GM19023 (cell line): ENCODE results near the gene WDR35.

Experiments used
- ATAC-seq: cut with Tn5 transposase; IDR thresholded peaks from one replicate; pipeline ENCODE4 v1.9.1; 2021; ENCODE audit warnings: mild to moderate bottlenecking, moderate library complexity; ENCODE audit not compliant: unreplicated experiment

The WDR35 gene

GRCh38 chr2:20011276-20012031 is 21.5 kb upstream of the WDR35 start:
- no peak for ATAC-seq

- ATAC-seq = no peak
Observed at GRCh38 chr2:20008703-20009102, 18.8 kb upstream of the WDR35 start.

GRCh38 chr2:20005891-20006470 is 16.1 kb upstream of the WDR35 start:
- ATAC-seq = no peak

- no peak for ATAC-seq
Observed at GRCh38 chr2:20005067-20005627, 15.2 kb upstream of the WDR35 start.

DNA sequence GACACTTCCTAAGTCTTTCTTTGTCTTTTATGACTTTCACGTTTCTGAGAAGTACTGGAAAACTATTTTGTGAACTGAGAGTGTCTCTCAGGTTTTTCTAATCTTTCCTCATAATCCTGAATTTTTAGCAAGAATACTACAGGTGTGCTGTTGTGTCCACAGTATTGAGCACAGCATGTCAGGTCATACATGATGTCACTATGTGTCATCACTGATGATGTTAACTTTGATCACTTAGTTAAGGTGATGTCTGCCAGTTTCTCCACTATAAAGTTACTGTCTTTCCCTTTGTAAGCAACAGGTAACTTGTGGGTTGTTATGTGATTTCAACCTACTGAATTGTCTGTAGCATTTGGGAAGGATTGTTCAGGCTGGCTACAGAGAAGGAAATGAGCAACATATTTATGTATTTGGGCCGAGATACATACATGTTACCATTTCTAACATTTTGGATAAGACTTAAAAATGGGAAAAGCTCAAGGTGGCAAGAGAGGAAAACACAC is 11.5 kb upstream of the WDR35 start:
- no peak for ATAC-seq

DNA sequence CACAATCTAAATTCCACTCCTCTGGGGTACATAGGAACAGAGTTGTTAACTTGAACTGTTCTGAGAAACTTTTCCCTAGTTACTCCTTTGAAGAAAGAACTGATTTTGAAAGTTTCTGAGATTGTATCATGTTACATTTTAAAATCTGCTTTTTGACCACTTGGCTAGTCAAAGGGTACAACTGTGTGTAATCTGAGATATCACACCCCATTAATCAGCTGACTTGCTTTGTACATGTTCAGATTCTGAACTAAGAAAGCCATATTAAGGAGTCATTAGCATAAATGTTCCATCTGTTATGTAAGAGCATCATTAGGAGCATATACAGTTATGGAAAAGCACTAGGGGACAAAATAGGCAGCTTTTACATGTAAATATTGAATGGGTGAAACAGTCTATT is 3.8 kb upstream of the WDR35 start:
- ATAC-seq = no peak

DNA sequence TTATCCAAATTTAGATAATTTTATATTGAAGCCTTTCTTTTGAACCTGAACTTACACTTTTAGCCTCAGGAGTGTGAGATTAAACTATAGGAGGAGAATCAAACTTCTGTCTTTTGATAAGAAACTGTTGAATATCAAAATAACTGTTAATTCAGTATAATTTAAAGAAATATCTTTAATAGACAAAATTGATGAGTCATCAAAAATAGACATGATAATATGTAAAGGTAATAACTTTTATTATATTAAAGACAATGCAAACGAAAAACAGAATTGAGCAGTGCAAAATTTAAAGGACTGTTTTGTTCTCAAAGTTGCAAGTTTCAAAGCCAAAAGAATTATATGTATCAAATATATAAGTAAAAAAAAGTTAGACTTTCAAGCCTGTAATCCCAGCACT is 2.0 kb upstream of the WDR35 start:
- ATAC-seq = no peak

DNA sequence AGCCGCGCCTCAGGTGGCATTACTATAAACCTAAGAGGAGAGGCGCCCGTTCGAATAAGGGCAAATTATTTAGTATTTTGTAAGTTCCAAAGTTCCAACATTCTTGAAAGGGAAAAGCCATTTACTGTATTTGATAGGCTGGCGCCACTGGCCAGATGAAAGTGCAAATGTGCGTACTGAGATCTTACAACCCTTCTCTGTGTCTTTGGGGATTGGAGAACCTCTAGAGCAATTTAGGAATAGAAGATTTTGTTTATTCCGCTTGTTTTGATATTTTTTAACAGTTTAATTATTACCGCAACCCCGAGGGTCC is 467 bp upstream of the WDR35 start:
- no peak for ATAC-seq

DNA sequence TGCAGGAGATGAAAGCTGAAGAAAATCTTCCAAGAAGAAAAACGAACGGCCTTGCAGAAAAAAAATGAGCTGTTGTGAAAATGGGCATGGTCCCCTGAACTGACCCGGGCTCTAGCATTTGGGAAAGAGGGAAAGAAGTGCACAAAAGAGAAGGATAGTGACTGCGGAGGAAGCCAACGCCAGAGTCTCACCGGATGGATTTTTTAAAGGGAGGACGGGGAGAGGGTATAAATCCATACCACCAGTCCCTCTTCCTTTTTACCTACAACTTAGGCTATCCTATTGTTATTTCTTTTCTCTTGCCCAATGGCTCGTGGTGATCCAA is 601 bp downstream of the WDR35 start:
- ATAC-seq = peak; percentile 5

- ATAC-seq = no peak
Observed at GRCh38 chr2:19988600-19988999, 1.3 kb downstream of the WDR35 start.

GRCh38 chr2:19987936-19988335 is 2.0 kb downstream of the WDR35 start:
- ATAC-seq = peak; percentile 57

- ATAC-seq = no peak
Observed at GRCh38 chr2:19982268-19982667, 7.6 kb downstream of the WDR35 start.

- ATAC-seq = no peak
Observed at GRCh38 chr2:19979932-19980331, 10.0 kb downstream of the WDR35 start.

DNA sequence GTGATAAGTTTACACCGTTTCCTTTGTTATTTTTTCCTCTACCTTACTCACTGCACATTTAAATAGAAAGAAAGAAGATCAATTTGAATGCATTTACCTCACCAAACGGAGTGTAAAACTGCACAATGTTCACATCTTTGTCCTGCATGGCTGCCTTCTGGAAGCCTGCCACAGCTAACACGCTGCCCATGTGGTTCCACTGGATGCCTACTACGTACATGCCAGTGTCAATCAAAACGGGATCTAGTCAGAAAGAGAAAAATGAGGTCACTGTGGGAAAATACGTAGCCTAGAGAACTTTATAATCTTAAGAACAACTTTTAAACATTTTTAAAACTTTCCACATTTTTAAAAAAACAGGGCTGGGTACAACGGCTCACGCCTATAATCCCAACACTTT is 16.4 kb downstream of the WDR35 start:
- ATAC-seq = no peak

DNA sequence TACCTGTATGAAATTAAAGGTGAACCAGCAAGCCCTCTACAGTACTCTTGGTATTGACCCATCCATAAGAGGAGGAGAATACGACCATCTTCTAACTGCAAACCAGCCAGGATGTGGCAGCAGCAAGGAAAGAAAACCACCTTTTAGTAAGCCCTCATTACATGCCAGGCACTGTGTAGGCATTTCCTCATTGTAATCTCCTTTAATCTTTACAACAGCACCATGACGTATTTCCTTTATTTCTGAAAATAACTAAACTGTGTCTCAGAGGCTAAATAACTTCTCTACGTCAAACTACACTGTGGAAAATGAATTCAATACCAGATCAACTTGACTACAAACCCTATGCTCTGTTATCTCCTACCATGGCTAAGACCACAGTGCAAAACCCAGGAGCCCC is 18.2 kb downstream of the WDR35 start:
- no peak for ATAC-seq

DNA sequence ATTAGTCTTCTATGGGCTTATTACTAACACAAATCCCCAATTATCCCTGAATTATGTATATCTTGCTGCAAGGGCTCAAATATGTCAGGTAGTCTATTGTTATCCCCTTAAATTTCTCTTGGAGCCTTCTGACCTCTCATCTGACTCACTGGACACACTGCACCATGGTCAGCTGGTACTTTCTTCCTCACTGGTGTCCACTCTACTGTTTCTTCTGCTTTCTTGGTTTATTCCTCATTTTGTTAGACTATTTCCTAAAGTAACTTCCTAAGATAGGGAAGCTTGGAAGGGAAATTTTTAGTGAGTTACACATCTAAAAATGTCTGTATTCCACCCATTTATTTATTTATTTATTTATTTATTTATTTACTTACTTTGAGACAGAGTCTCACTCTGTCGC is 26.5 kb downstream of the WDR35 start:
- ATAC-seq = no peak

- peak; percentile 73 for ATAC-seq
Observed at GRCh38 chr2:19955544-19956422, 34.1 kb downstream of the WDR35 start.

GRCh38 chr2:19949071-19949470 is 40.8 kb downstream of the WDR35 start:
- ATAC-seq = no peak

GRCh38 chr2:19947184-19947940 is 42.5 kb downstream of the WDR35 start:
- ATAC-seq = no peak

GRCh38 chr2:19944205-19944845 is 45.6 kb downstream of the WDR35 start:
- no peak for ATAC-seq
